Stomach (tissue), 9 donors: ENCODE data around the gene BCAS2. TPM values are rescaled to one million over a fixed set of nuclear protein-coding genes. Genes with fewer than 3 reads are reported as not detected.

Source experiments
- DNase-seq, 2 donors: peaks; one replicate each; pipeline versions ENCODE4 v3.0.0 to v3.0.0-alpha.2; 2013 to 2019
- H3K27ac ChIP-seq, 5 donors: fragments of 200-600 bp in 4 of 5; sonication (generic) in 4 of 5; one replicate each; pipeline ENCODE4 v1.5.1; 2013 to 2019; ENCODE audit warnings: mild to moderate bottlenecking in 1 of 5, moderate library complexity in 1 of 5
- H3K27me3 ChIP-seq, 3 donors: fragments of 200-600 bp; sonication (generic); one replicate each; pipeline ENCODE4 v1.5.1; 2017 to 2019; ENCODE audit warnings: mixed run types in 1 of 3
- H3K36me3 ChIP-seq, 4 donors: fragments of 200-600 bp; sonication (generic); 1 replicate in 3 of 4; 2 replicates in 1 of 4; pipeline ENCODE4 v1.5.1; 2016 to 2019
- H3K4me1 ChIP-seq, 4 donors: fragments of 200-600 bp; sonication (generic); one replicate each; pipeline ENCODE4 v1.5.1; 2016 to 2019
- H3K4me3 ChIP-seq, 4 donors: fragments of 200-600 bp; sonication (generic) in 3 of 4; one replicate each; pipeline ENCODE4 v1.5.1; 2016 to 2019; ENCODE audit warnings: mild to moderate bottlenecking in 1 of 4
- H3K9me3 ChIP-seq, 4 donors: fragments of 200-600 bp; sonication (generic); one replicate each; pipeline ENCODE4 v1.5.1; 2016 to 2019
- EP300 ChIP-seq: sonication (generic); formaldehyde crosslinking; IDR thresholded peaks from one replicate; pipeline ENCODE4 v1.6.1; 2017; ENCODE audit warnings: antibody characterized with exemption
- POLR2A ChIP-seq, 4 donors: fragments of 450-650 bp; IDR thresholded peaks; one replicate each; pipeline ENCODE4 v1.6.1; 2016; ENCODE audit warnings: antibody characterized with exemption in 4 of 4, control low read depth in 2 of 4, mild to moderate bottlenecking in 1 of 4, moderate library complexity in 1 of 4
- POLR2AphosphoS5 ChIP-seq, 3 donors: sonication (generic); formaldehyde crosslinking; IDR thresholded peaks; one replicate each; pipeline ENCODE4 v1.6.1; 2016; ENCODE audit warnings: antibody characterized with exemption in 3 of 3
- WGBS, 5 donors: extraction: QIAGEN DNeasy Blood & Tissue Kit in 3 of 5; methylation state at CpG; one replicate each; pipeline versions ENCODE4 v1.1.5 to v1.1.7; 2013 to 2018; 5-methylcytosine and 5-hydroxymethylcytosine counted together
- intact Hi-C: fragments of 100-400 bp; cut with DNase I; formaldehyde crosslinking; loops from one replicate; pipeline ENCODE4 v1.15.1; 2023; ENCODE audit warnings: low total_unique reads
- polyA plus RNA-seq, 3 donors: library from polyadenylated mRNA; stranded (reverse); fragments of 200-250 nt; gene quantifications; one replicate each; pipeline ENCODE4 v1.2.3, GENCODE V29; 2013
- total RNA-seq, 5 donors: library from RNA; depleted of rRNA; stranded (reverse); fragments of >200 nt; gene quantifications; one replicate each; pipeline versions ENCODE4 v1.1.0 to v1.2.3, GENCODE V29; 2014 to 2016
- TF ChIP-seq, protein P1 (sequence below), 7 experiments: fragments of 450-650 bp in 4 of 7; fragments of 200-600 bp in 3 of 7; sonication (generic) in 3 of 7; IDR thresholded peaks; one replicate each; pipeline ENCODE4 v1.5.1; 2016 to 2019; ENCODE audit warnings: antibody characterized with exemption in 7 of 7, control low read depth in 2 of 7, mild to moderate bottlenecking in 1 of 7
- donor health status: healthy with polysubstance abuse.
- donor health status: Bipolar disorder and iron deficiency.
- donor health status: healthy.

Gene BCAS2
- total and polyA plus RNA-seq, 8 donors: 4.3 to 54.8 (median 34.9) TPM

DNA sequence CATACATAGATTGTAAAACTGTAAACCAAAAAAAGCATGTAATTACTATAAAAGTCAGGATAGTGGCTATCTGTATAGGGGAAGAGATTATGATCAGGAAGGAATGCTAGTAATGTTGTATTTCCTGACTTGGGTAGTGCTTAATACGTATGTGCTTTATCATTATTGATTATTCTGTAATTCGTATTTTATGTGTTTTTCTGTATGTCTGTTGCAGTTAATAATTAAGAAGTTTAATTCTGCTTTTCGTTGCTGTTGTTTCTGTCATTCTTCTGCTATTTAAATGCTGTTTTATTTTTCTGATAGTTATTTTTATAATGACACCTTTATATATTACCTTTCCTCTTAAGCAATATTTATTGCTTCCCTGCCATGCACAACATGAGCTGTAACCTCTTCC is 41.1 kb downstream of the BCAS2 start:
- Histone ChIP-seq H3K27me3 (no peaks in the 10 kb centered on the region), H3K4me3 (no peak overlapping the region), H3K4me1 (no peaks in the 10 kb centered on the region), H3K9me3 (no peaks in the 10 kb centered on the region), H3K27ac (no peak overlapping the region), H3K36me3 (no peaks in the 10 kb centered on the region)
- WGBS, 5 donors: 16 to 44% (median 26%) methylated on average over 3 of the region's 3 CpGs
- intact Hi-C loops: no loop called here
- TF ChIP-seq POLR2A (IDR thresholded peaks at IDR 0.05) (no peak), POLR2AphosphoS5 (IDR thresholded peaks at IDR 0.05) (no peak), EP300 (no peak)
- TF ChIP-seq, protein P1, sequence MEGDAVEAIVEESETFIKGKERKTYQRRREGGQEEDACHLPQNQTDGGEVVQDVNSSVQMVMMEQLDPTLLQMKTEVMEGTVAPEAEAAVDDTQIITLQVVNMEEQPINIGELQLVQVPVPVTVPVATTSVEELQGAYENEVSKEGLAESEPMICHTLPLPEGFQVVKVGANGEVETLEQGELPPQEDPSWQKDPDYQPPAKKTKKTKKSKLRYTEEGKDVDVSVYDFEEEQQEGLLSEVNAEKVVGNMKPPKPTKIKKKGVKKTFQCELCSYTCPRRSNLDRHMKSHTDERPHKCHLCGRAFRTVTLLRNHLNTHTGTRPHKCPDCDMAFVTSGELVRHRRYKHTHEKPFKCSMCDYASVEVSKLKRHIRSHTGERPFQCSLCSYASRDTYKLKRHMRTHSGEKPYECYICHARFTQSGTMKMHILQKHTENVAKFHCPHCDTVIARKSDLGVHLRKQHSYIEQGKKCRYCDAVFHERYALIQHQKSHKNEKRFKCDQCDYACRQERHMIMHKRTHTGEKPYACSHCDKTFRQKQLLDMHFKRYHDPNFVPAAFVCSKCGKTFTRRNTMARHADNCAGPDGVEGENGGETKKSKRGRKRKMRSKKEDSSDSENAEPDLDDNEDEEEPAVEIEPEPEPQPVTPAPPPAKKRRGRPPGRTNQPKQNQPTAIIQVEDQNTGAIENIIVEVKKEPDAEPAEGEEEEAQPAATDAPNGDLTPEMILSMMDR (IDR thresholded peaks at IDR 0.05): no peak
- no peak for DNase-seq

DNA sequence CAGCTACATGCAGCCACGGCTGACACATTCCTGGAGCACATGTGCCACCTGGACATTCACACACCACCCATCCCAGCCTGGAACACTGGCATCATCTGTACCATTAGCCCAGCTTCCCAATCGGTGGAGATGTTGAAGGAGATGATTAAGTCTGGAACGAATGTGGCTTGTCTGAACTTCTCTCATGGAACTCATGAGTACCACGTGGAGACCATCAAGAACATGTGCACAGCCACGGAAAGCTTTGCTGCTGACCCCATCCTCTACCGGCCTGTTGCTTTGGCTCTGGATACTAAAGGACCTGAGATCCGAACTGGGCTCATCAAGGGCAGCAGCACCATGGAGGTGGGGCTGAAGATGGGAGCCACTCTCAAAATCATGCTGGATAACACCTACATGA is 45.4 kb downstream of the BCAS2 start:
- no peak for DNase-seq
- TF ChIP-seq, protein P1 (IDR thresholded peaks at IDR 0.05): no peak
- WGBS, 5 donors: 77 to 95% (median 92%) methylated on average over 7 of the region's 7 CpGs
- Histone ChIP-seq H3K9me3 (no peaks in the 10 kb centered on the region), H3K4me3 (no peak overlapping the region), H3K27me3 (no peaks in the 10 kb centered on the region), H3K27ac (no peak overlapping the region), H3K4me1 (no peaks in the 10 kb centered on the region), H3K36me3 (no peaks in the 10 kb centered on the region)
- intact Hi-C loops: no loop called here

DNA sequence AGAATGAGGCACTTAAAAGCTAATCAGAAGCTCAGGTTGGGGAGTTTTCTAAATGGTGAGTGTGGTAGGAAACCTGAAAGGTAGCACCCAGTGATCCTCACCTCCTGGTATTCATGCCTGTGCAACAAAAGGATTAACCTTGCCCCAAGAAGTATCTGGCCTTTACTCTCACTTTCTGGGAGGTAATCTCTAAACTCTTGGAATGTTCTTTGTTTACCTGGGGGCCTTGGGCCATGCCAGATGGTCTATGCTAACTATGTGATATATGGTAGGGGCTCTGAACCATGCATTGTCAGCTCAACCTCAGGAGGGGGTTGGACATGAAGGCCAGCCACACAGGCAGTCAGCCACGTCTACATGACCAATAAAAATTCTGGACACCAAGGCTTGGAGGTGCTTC is 46.0 kb downstream of the BCAS2 start:
- no peaks in the 10 kb centered on the region for H3K36me3 ChIP-seq
- no peak overlapping the region for H3K27ac ChIP-seq
- no peak for DNase-seq
- H3K4me3 ChIP-seq: no peak overlapping the region
- intact Hi-C loops: no loop called here
- no peaks in the 10 kb centered on the region for H3K9me3 ChIP-seq
- 39 to 68% (median 50%) methylated on average over 1 of the region's 1 CpG for WGBS, 5 donors
- H3K4me1 ChIP-seq: no peaks in the 10 kb centered on the region
- no peak for TF ChIP-seq POLR2A (IDR thresholded peaks at IDR 0.05)
- TF ChIP-seq, protein P1 (IDR thresholded peaks at IDR 0.05): no peak
- TF ChIP-seq EP300: no peak
- TF ChIP-seq POLR2AphosphoS5 (IDR thresholded peaks at IDR 0.05): no peak
- no peaks in the 10 kb centered on the region for H3K27me3 ChIP-seq

DNA sequence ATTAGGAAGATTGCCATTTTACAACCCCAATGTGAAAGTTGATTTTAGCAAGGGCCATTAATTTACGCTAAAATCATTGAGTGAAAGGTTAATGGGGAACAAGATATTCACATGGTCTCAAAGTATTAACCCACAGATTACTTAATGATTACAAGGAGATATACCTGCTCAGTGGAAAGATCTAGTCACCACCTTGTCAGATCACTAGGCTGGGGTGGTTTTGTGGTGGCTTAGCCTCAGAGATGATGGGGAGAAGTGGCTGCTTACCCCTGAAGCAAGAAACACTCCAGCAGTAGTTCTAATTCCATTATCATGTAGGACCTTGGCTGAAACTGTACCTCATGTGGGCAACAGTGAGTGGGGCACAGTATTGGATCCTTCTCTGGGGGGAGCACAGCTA is 50.3 kb downstream of the BCAS2 start:
- TF ChIP-seq, protein P1 (IDR thresholded peaks at IDR 0.05): no peak
- TF ChIP-seq POLR2AphosphoS5 (IDR thresholded peaks at IDR 0.05): no peak
- TF ChIP-seq EP300: no peak
- TF ChIP-seq POLR2A (IDR thresholded peaks at IDR 0.05): no peak
- Histone ChIP-seq H3K4me3 (no peak overlapping the region), H3K36me3 (no peaks in the 10 kb centered on the region), H3K27ac (no peak overlapping the region), H3K4me1 (no peaks in the 10 kb centered on the region), H3K9me3 (no peaks in the 10 kb centered on the region), H3K27me3 (no peaks in the 10 kb centered on the region)
- 0 to 90% (median 43%) methylated on average over 1 of the region's 1 CpG for WGBS, 5 donors
- intact Hi-C loops: no loop called here
- DNase-seq: no peak
